Calu3 (cell line): ENCODE measurements around the gene MYOC. TPM values are rescaled to one million over a fixed set of nuclear protein-coding genes. Genes with fewer than 3 reads are reported as not detected.
"Not testable (repeated sequence)": the region's sequence is repeated elsewhere in the genome, so short reads cannot be mapped to it uniquely, and the experiment has no call there.

ENCODE experiments used
- BruUV-seq: library from RNA; stranded (reverse); fragments of 400-500 nt; replicated peaks from 2 replicates; lab custom pipeline; 2021; lab: Mats Ljungman, UMichigan
- CTCF ChIA-PET: fragments of 300-600 bp; sonication (Branson Sonifier 250); formaldehyde crosslinking; loops from one replicate; lab custom pipeline; 2022; ENCODE audit warnings: antibody characterized with exemption; lab: Charles Lee
- DNase-seq: peaks from one replicate; pipeline ENCODE4 v3.0.0; 2022
- H3K27ac Mint-ChIP-seq: one replicate; pipeline ENCODE4 v1.8.0; 2022; ENCODE audit warnings: mixed read lengths; ENCODE audit not compliant: unreplicated experiment
- H3K27me3 Mint-ChIP-seq: one replicate; pipeline ENCODE4 v1.8.0; 2022; ENCODE audit warnings: mixed read lengths; ENCODE audit not compliant: unreplicated experiment
- H3K36me3 Mint-ChIP-seq: one replicate; pipeline ENCODE4 v1.8.0; 2022; ENCODE audit warnings: mild to moderate bottlenecking, moderate library complexity, mixed read lengths; ENCODE audit not compliant: insufficient read depth, unreplicated experiment
- H3K4me1 Mint-ChIP-seq: one replicate; pipeline ENCODE4 v1.8.0; 2022; ENCODE audit warnings: mild to moderate bottlenecking, low read depth, mixed read lengths; ENCODE audit not compliant: unreplicated experiment
- H3K4me3 Mint-ChIP-seq: one replicate; pipeline ENCODE4 v1.8.0; 2022; ENCODE audit warnings: mild to moderate bottlenecking, low read depth, moderate library complexity, mixed read lengths; ENCODE audit not compliant: unreplicated experiment
- H3K9me3 Mint-ChIP-seq: one replicate; pipeline ENCODE4 v1.8.0; 2022; ENCODE audit warnings: low read depth, mixed read lengths; ENCODE audit not compliant: unreplicated experiment
- intact Hi-C: fragments of 100-400 bp; cut with micrococcal nuclease; formaldehyde crosslinking; loops from one replicate; pipeline ENCODE4 v1.10.0; 2022; ENCODE audit not compliant: unreplicated experiment
- total RNA-seq: library from RNA; stranded (reverse); gene quantifications from 2 replicates; pipeline ENCODE4 v1.2.3, GENCODE V29; 2022
- TF ChIP-seq, protein P1 (sequence below): fragments of 200-600 bp; IDR thresholded peaks from one replicate; pipeline ENCODE4 v1.8.0; 2022; ENCODE audit warnings: antibody characterized with exemption; ENCODE audit not compliant: unreplicated experiment

The MYOC gene
- total RNA-seq, 1 experiment from 2014 or later: not detected

DNA sequence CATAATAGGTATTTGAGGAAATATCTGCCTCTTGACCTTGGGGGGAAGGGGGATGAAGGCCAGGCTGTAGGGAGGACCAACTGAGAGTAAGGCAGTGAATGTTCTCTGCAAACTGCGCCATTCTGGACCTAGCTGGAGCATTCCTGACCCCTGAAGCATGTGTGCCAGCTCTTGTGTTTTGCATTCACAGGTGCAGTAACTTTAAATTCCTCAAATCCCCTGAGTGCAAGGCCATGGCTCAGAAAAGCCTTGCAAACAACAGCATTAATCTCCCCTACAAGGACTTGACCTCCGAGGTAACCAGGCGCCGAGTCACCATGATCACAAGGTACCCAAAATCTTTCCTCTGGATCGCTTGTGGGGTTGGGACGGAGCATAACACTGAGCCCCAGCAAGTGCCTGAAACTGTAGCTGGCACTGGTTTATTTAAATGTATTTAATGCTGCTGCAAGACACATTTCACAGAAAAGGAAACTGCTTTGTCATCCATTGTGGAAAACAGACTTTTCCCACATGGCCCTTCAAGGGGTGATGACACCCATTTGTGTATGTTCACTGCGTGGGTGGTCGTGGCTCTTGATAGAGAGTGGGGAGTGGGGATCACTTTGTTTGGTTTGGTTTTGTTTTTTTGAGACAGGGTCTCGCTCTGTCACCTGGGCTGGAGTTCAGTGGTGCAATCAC, 28.7 kb downstream of the MYOC start:
- H3K4me1 Mint-ChIP-seq: no peaks in the 10 kb centered on the region
- H3K4me3 Mint-ChIP-seq: no peak overlapping the region
- peaks cover 6% of the 10 kb centered on the region for H3K27me3 Mint-ChIP-seq
- CTCF ChIA-PET: interaction anchor here (1.3 kb wide), 1 partner anchor 21 kb away, joined by 5 read pairs; no protein-coding TSS in a partner anchor
- no TSS peak for BruUV-seq
- H3K36me3 Mint-ChIP-seq: no peaks in the 10 kb centered on the region
- no peaks in the 10 kb centered on the region for H3K9me3 Mint-ChIP-seq
- no peak overlapping the region for H3K27ac Mint-ChIP-seq
- no peak for DNase-seq
- intact Hi-C loops: no loop called here
- TF ChIP-seq, protein P1, sequence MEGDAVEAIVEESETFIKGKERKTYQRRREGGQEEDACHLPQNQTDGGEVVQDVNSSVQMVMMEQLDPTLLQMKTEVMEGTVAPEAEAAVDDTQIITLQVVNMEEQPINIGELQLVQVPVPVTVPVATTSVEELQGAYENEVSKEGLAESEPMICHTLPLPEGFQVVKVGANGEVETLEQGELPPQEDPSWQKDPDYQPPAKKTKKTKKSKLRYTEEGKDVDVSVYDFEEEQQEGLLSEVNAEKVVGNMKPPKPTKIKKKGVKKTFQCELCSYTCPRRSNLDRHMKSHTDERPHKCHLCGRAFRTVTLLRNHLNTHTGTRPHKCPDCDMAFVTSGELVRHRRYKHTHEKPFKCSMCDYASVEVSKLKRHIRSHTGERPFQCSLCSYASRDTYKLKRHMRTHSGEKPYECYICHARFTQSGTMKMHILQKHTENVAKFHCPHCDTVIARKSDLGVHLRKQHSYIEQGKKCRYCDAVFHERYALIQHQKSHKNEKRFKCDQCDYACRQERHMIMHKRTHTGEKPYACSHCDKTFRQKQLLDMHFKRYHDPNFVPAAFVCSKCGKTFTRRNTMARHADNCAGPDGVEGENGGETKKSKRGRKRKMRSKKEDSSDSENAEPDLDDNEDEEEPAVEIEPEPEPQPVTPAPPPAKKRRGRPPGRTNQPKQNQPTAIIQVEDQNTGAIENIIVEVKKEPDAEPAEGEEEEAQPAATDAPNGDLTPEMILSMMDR: no peak

DNA sequence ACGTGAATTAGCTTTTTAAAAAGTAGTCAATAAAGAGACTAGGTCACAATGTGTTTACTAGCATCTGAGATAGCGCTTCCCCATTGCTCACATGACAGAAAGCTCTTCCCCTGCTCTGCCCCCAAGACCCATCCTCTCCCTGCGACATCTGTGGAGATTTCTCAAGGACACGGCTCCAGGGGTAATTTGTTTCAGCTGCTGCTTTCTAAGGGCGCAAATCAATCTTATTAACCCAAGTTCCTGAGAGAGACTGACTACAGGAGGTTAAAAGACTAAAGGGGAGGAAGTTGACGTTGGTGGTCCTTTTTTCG, 30.4 kb downstream of the MYOC start, which contains the start of gene MYOCOS:
Gene MYOCOS (plus strand): TSS at position 92 of the 311 bp plus-strand sequence. CDS start 1,641 bp downstream, outside the sequence.
- Mint-ChIP-seq H3K9me3 (no peaks in the 10 kb centered on the region), H3K27ac (no peak within 1 kb of the TSS), H3K27me3 (peaks cover 11% of the 10 kb centered on the region), H3K36me3 (no peaks in the 10 kb centered on the region), H3K4me3 (no peak within 1 kb of the TSS), H3K4me1 (no peaks in the 10 kb centered on the region)
- CTCF ChIA-PET: no interaction called here
- BruUV-seq: no TSS peak
- DNase-seq: no peak
- intact Hi-C loops: no loop called here
- TF ChIP-seq, protein P1: no peak

DNA sequence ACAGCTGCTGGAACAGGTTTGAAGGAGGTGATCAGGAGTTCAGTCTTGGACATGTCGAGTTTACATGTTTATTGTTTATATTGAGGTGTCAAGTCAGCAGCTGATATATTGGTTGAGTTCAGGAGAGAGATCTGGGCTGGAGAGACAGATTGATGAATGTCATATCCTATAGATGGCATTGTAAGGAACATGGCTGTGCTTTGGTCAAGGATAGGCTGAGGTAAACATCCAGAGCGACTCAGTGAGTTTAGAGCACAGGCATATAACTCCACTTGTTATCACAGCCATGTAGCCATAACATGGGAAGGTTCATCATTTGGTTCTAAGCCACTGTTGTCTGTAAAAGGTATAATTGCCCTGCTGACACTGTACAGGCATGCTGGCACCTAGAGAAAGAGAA, 35.9 kb downstream of the MYOC start:
- DNase-seq: no peak
- BruUV-seq: no TSS peak
- Mint-ChIP-seq H3K36me3 (no peaks in the 10 kb centered on the region), H3K27me3 (peaks cover 19% of the 10 kb centered on the region), H3K4me1 (peaks cover 11% of the 10 kb centered on the region), H3K9me3 (no peaks in the 10 kb centered on the region), H3K27ac (no peak overlapping the region), H3K4me3 (no peak overlapping the region)
- TF ChIP-seq, protein P1: no peak
- CTCF ChIA-PET: interaction anchor here (0.6 kb wide), 2 partner anchors 19 to 23 kb away, joined by 3 to 4 read pairs; no protein-coding TSS in a partner anchor
- intact Hi-C loops: no loop called here

DNA sequence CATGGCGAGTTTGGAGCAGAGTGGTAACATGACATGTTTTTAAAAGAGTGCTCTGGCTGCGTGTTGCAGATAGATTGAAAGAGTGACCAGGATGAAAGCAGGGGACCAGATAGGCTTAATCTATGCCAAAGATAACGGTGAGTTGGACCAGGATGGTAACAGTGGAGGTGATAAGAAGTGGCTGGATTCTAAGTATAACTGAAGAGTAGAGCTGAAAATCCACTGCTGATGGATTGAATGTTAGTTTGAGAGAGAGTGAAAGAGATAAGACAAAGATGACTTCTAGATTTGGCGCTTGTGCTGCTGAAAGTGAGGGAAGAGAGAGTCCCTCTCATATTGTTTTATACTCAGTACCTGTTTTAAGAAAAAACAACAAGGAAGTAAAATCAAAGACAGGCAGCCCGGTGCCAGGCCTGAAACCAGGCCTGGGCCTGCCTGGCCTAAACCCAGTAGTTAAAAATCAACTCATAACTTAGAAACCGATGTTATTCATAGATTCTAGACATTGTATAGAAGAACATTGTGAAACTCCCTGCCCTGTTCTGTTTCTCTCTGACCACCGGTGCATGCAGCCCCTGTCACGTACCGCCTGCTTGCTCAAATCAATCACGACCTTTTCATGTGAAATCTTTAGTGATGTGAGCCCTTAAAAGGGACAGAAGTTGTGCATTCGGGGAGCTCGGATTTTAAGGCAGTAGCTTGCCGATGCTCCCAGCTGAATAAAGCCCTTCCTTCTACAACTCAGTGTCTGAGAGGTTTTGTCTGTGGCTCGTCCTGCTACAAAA, 37.2 kb downstream of the MYOC start:
- H3K27ac Mint-ChIP-seq, H3K4me3 Mint-ChIP-seq, CTCF ChIA-PET, DNase-seq, H3K9me3 Mint-ChIP-seq, H3K36me3 Mint-ChIP-seq, intact Hi-C loops, BruUV-seq: not testable (repeated sequence)
- Mint-ChIP-seq H3K27me3 (peaks cover 19% of the 10 kb centered on the region), H3K4me1 (peaks cover 11% of the 10 kb centered on the region)
